ENCODE data around the gene CENPX.

The CENPX gene

GRCh38 chr17:82018989-82019689 lies 3.5 kb downstream of the CENPX start:
- ChIA-PET CTCF (interaction anchor here (0.7 to 4.9 kb wide), 14 partner anchors 9 to 644 kb away, joined by 3 to 128 read pairs (median 4); partner anchors contain the start of genes NOTUM and RAC3), POLR2A (ENCODE audit: low non-redundant PET) (interaction anchor here (2.0 kb wide), 1 partner anchor 60 kb away, joined by 4 read pairs; no protein-coding TSS in a partner anchor)
- TF ChIP-seq CTCF (conservative IDR thresholded peaks at IDR 0.05; ENCODE audit: low read depth): no peak
- DNase-seq (ENCODE audit: low spot score): no peak
- peak overlapping the region; percentile 80 for H3K27ac ChIP-seq

GRCh38 chr17:82018152-82018988 lies 4.3 kb downstream of the CENPX start:
- POLR2A ChIA-PET (ENCODE audit: low non-redundant PET): no interaction called here
- CTCF ChIA-PET: interaction anchor here (0.7 to 4.1 kb wide), 5 partner anchors 12 to 58 kb away, joined by 3 to 35 read pairs (median 4); partner anchors contain the start of gene NOTUM
- no peak for TF ChIP-seq CTCF (conservative IDR thresholded peaks at IDR 0.05; ENCODE audit: low read depth)
- no peak for DNase-seq (ENCODE audit: low spot score)
- peak overlapping the region; percentile 80 for H3K27ac ChIP-seq

- no peak for DNase-seq (ENCODE audit: low spot score)
- ChIA-PET CTCF (interaction anchor here (0.6 to 4.1 kb wide), 3 partner anchors 58 to 839 kb away, joined by 3 to 35 read pairs (median 4); partner anchors contain the start of gene NOTUM), POLR2A (ENCODE audit: low non-redundant PET) (no interaction called here)
- no peak for TF ChIP-seq CTCF (conservative IDR thresholded peaks at IDR 0.05; ENCODE audit: low read depth)
- peak overlapping the region; percentile 80 for H3K27ac ChIP-seq
Observed at GRCh38 chr17:82017612-82018151, 5.0 kb downstream of the CENPX start.

- no peak for TF ChIP-seq CTCF (conservative IDR thresholded peaks at IDR 0.05; ENCODE audit: low read depth)
- no peak for DNase-seq (ENCODE audit: low spot score)
- CTCF ChIA-PET: interaction anchor here (0.6 to 4.1 kb wide), 5 partner anchors 29 to 94 kb away, joined by 3 to 35 read pairs (median 3); partner anchors contain the start of gene NOTUM
- H3K27ac ChIP-seq: peak overlapping the region; percentile 80
- POLR2A ChIA-PET (ENCODE audit: low non-redundant PET): no interaction called here
Observed at GRCh38 chr17:82016875-82017459, 5.7 kb downstream of the CENPX start.

GRCh38 chr17:82016061-82016874 lies 6.4 kb downstream of the CENPX start:
- DNase-seq (ENCODE audit: low spot score): no peak
- H3K27ac ChIP-seq: peak overlapping the region; percentile 80
- ChIA-PET POLR2A (ENCODE audit: low non-redundant PET) (interaction anchor here (0.7 kb wide), 1 partner anchor 12 kb away, joined by 3 read pairs; no protein-coding TSS in a partner anchor), CTCF (interaction anchor here (0.6 to 4.1 kb wide), 4 partner anchors 29 to 93 kb away, joined by 3 to 35 read pairs (median 4); partner anchors contain the start of gene NOTUM)
- no peak for TF ChIP-seq CTCF (conservative IDR thresholded peaks at IDR 0.05; ENCODE audit: low read depth)

Data from RWPE1 (cell line).